GM19452 (cell line): ENCODE measurements around the gene MEI1.
"Not testable (repeated sequence)": the region's sequence is repeated elsewhere in the genome, so short reads cannot be mapped to it uniquely, and the experiment has no call there.

Experiments used
- ATAC-seq: cut with Tn5 transposase; IDR thresholded peaks from one replicate; pipeline ENCODE4 v1.9.1; 2021; ENCODE audit not compliant: unreplicated experiment

The MEI1 gene

GRCh38 chr22:41818596-41818995 lies 119.3 kb downstream of the MEI1 start:
- ATAC-seq = no peak

DNA sequence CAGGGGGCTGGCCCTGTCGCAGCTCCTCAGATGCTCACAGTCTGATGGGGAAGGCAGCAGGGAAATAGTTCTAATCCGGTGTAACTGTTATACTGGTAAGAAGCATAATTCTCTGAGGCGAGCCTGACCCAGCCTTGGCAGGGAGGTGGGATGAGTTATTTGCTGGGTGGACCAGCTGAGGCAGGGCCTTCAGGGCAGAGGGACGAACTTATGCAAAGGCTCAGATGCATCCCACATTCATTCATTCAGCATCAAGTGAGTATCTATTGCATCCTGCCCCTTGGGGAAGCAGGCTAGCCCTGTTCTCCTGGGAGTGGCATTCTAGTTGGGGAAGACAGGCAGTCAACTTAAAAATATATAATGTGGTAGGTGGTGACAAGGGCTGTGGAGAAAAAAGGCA lies 120.0 kb downstream of the MEI1 start:
- no peak for ATAC-seq

DNA sequence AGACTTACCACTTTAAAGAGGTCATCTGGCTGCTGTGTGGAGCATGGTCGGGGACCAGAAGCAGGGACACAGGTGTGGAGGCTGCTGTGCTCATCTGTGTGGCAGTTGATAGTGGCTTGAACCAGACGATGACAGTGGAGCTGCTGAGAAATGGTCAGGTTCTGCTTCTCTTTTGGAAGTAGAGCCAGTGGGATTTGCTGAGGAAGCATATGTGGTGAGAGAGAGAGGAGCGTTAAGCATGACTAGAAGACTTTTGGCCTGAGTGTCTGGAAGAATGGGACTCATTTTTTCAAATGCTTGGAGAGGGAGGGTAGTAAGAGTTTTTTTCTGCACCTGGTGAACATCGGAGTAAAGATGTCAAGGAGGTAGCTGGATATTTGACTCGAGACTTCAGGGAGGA lies 121.1 kb downstream of the MEI1 start:
- ATAC-seq = no peak

GRCh38 chr22:41821471-41822316 lies 122.4 kb downstream of the MEI1 start:
- no peak for ATAC-seq

- no peak for ATAC-seq
Observed at GRCh38 chr22:41822317-41823057, 123.2 kb downstream of the MEI1 start.

DNA sequence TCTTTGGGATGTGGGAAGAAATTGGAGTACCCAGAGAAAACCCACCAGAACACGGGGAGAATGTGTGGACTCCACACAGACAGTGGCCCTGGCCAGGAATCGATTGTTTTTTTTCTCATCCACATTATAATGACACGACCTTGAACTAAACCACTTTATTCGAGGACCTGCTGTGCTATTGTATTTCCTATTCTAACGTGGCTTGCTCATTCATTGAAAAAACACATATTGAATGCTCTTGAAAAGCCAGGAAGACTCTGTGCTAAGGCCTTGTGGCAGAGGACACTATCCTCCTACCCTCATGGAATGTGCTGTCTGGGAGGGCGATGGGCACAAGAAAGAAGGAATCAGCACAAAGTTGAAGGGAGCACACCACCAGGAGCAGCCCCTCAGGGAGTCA lies 124.5 kb downstream of the MEI1 start:
- ATAC-seq = no peak

DNA sequence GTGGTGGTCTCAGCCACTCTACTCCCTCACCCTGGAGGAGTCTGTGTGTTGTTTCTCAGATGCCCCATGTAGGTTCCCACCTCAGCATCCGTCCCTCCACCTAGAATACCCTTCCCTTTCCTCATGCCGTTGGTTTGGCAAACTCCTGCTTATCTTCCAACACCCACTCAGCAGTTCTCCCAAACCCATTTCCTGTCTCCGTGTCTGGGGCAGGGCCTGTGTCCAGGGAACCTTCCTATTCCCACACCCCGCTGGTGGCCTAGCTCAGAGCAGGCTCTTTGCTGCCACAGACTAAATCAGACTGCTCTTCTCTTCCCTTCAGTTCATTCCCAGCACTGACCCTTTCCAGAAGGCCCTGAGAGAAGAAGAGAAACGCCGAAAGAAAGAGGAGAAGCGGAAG lies 126.1 kb downstream of the MEI1 start:
- no peak for ATAC-seq

DNA sequence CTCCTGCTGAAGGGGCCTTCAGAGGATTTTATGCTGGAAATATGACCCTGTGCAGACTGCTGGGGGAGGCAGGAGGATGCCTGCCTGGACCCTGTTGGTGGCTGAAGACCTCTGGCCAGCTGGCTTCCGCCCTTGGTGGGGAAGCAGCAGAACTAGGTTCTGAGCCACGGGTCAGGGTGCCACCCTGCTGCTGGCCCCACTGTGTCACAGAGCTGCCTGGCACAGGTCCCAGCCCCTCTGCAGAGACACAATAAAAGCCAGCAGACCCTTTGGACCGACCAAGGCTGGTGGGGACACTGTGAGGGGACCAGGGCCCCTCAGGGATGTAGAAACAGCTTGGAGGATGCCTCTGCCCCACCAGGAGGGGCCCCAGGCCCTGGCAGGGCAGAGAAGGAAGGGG lies 126.7 kb downstream of the MEI1 start:
- no peak for ATAC-seq

DNA sequence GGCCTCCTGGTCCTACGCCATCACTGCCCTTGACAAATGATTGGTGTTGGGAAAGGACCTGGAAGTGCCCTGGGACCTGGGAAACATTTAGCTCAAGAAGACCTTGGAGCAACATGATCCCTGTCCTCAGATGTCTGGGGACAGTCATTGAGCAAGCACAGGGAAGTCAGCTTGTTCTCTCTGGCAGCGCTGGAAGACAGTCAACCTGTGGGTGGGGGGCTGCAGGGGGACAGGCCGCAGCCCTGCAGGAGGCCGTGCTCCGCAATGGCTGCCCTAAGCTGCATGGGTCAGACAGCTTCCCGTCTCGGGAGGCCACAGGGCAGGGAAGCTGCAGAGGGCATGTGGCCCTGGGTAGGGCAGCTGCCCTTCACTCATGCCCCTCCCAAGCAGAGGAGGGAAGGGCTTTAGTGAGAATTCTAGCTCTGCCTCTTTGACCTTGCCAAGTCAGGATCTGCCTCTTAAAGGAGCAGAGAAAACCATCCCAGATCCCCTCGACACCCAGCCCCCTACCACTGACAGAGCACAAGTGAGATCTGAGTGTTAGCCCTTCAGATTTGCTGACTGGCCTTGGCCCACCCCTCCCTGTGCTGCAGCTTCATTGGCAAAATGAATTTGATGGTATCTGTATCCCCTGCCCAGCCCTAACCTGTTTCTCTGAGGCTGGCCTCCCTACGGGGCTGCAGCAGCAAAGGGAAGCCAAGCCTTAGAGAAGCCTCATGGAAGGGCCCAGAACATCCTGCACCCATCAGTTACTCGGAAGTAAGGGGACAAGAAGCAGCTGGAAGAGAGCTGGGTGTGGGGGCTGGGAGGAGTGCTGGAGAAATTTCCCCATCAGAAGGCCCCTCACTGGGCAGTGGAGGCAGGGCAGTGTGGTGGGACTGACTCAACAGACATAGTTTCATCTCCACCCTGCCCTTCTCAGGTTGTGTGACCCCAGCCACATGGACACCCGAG lies 127.4 kb downstream of the MEI1 start:
- no peak for ATAC-seq

DNA sequence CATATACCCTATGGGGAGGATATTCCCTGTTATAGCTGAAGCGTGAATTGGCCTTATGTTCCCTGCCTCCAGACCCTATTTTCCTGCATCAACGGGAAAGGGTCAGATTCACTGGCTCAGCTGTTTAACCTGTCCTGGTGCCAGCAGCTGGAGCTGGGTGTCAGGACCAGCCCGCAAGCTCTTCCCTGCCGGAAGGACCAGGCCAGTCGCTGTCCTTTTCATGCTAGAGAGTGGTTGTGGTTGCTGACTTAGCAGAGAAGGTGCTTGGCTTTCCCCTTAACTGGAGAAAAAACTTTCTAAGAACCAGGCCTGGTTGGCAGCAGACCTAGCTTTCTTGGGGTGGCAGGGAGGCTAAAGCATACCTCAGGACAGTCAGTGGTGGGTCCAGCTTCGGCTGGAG lies 128.4 kb downstream of the MEI1 start:
- ATAC-seq = no peak

DNA sequence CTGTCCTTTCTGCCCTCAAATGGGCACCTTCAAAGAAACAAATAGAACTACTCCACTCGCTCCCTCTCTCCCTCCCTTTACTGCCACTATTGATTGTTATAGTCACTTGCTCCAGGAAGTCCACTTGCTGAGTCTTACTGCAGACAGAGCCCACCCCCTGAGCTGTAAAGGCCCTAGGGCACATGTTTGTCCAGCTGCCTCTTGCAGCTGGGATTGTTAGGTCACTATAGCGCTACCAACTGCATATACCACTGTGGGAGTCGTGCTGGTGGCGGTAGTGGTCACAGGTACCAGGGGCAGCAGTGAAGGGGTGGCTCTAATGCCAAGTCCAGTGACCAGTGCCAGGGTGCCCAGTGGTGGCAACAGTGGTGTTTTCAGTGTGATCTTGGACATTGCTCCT lies 129.2 kb downstream of the MEI1 start:
- no peak for ATAC-seq

- ATAC-seq = no peak
Observed at GRCh38 chr22:41830174-41830573, 130.9 kb downstream of the MEI1 start.

DNA sequence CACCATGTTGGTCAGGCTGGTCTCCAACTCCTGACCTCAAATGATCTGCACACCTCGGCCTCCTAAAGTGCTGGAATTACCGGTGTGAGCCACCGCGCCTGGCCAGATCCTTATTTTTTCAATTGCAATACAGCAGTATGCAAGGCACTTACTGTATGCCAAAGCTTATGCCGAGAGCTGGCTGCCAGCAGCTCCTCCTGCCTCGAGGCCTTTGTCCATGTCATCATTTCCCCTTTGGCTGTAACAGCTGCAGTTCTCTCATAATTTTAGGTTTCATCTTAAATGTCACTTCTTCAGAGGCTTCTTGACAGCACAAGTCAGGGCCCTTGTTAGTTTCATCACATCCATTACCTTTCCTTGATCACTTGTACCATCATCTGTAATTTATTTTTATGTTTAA lies 132.1 kb downstream of the MEI1 start:
- no peak for ATAC-seq

- ATAC-seq = no peak
Observed at GRCh38 chr22:41831828-41832552, 132.7 kb downstream of the MEI1 start.

- ATAC-seq = peak; percentile 84
Observed at GRCh38 chr22:41832553-41833368, 133.5 kb downstream of the MEI1 start, which contains the start of gene SREBF2. Gene SREBF2 (plus strand): TSS chr22:41833105. CDS start chr22:41833271, 166 bp downstream.

DNA sequence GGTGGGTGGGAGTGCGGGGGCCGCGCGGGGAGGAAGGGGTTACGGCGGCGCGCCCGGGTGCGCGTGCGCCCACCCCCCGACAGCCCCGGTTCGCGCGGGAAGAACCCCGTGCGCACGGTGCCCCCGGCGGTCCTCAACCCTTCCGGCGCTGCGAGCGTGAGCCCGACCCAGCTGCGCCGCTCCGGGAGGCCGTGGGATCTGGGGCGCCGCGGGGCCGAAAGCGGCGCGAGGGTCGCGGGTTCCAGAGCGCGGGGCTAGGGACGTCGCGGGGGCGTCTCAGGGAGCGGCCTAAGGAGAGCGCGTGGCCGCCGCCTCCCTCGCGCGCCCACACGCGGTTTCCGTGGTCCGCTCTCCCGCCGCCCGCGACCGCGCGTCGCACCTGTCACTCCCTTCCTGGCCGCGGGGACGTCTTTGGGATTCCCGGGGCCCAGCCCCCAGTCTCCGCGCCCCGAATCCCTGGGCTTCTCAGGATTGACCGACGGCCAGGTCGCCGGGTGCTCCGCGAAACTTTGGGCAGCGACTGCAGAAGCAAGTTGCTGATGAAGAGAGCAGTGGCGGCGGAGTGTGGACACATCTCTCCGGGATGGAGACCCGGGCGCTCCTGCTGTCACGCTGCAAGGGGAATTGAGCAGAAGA lies 134.2 kb downstream of the MEI1 start:
- peak; percentile 21 for ATAC-seq

- no peak for ATAC-seq
Observed at GRCh38 chr22:41834005-41834944, 135.0 kb downstream of the MEI1 start.

DNA sequence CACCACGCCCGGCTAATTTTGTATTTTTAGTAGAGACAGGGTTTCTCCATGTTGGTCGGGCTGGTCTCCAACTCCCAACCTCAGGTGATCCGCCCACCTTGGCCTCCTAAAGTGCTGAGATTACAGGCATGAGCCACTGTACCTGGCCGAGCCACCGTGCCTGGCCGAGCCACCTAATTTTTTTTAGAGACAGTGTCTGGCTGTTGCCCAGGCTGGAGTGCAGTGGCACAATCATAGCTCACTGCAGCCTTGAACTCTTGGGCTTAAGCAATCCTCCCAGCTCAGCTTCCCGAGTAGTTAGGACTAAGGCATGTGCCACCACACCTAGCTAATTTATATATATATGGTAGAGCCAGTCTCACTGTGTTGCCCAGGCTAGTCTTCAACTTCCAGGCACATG lies 136.2 kb downstream of the MEI1 start:
- not testable (repeated sequence) for ATAC-seq
